Activated naive CD4-positive, alpha-beta T cell treated with anti-CD3 and anti-CD28 coated beads, Interleukin-2, amount 10 ng/mL, durations not matched to agents 5 hours and 36 hours (primary cell): ENCODE results near the gene REP15. TPM values are rescaled to one million over a fixed set of nuclear protein-coding genes. Genes with fewer than 3 reads are reported as not detected.

Source experiments
- total RNA-seq, 2 experiments: library from RNA; stranded (reverse); gene quantifications; one replicate each; pipeline ENCODE4 v1.2.3, GENCODE V29; 2021

The REP15 gene
- under 1 TPM; 0.38 to 0.43 TPM for total RNA-seq

DNA sequence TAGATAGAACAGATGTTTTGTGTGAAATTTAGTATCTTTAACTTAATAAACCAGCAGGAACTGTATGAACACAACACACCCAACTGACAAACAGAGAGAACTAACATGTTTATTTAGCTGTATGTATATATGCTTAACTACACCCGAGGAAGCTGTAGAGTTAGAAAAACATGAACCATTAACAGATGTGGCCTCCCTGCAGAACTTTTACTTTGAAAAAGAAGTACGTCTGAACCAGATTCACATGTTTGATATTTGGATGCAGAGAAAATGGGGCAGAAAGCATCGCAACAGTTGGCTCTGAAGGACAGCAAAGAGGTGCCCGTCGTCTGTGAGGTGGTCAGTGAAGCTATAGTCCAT is at the start of gene REP15:
Gene REP15, plus strand, starts transcription at position 155 of the 360 bp plus-strand sequence. Its CDS starts 116 bp downstream, at position 271.

DNA sequence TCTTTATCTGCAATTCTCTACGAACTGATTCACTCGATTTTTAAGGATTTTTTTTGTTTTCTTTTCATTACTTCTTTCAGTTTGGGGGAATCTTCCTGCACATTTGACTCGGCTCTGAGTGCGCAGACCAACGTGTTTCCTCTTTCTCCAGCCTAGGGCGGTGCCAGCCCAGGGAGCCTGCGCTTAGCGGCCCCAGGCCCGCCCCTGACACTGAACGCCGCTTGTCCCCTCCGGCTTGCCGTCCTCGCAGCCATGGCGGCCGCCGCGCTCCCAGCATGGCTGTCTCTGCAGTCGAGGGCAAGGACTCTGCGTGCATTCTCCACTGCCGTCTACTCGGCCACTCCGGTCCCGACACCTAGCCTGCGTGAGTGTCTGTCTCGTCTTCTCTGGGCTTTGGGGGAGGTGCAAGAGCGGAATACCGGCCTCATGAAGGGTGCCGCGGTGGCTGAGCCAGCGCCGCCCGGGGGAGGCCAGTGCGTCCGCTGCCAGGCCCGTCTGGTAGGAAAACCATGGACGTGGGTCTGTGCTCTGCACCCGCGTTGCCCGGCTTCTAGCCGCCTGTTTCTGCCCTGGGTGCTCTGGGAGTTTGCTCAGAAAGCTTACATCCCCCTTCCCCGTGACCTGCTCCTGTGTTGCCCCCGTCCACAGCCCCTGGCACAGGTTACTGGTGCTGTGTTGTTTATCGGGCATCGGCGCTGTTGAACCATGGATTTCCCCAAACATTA is 14.5 kb downstream of the REP15 start, which contains the start of gene MRPS35:
Gene MRPS35, plus strand, starts transcription at position 241 of the 725 bp plus-strand sequence. Its CDS starts 12 bp downstream, at position 253.

Other genes starting within 250 kb of the REP15 start
- gene SMCO2, start 249.7 kb upstream of the REP15 start, total RNA-seq: under 1 TPM; 0.18 to 0.34 TPM
- 10 to 100 TPM; 17.0 to 17.7 TPM for gene PPFIBP1, start 172.2 kb upstream of the REP15 start, total RNA-seq
- gene MRPS35, start 14.4 kb downstream of the REP15 start, total RNA-seq: 10 to 100 TPM; 32.2 to 32.8 TPM
- 10 to 100 TPM; 14.9 to 16.7 TPM for gene KLHL42, start 83.8 kb downstream of the REP15 start, total RNA-seq
- not detected for gene MANSC4, start 83.8 kb downstream of the REP15 start, total RNA-seq